ENCODE measurements around the gene C16orf92.

- TF ChIP-seq CTCF (conservative IDR thresholded peaks at IDR 0.05 in 1 of 2, IDR thresholded peaks at IDR 0.05 in 1 of 2; ENCODE audit: extremely low read depth in 1 of 2, insufficient read depth in 1 of 2, low read depth in 1 of 2, low read length in 2 of 2) (peak; percentile 56 to 63), EZH2 (IDR thresholded peaks at IDR 0.05; ENCODE audit: borderline replicate concordance, low read length) (no peak)
Observed at GRCh38 chr16:30068750-30069610, 46.0 kb downstream of the C16orf92 start.
